Activated CD8-positive, alpha-beta T cell treated with anti-CD3 and anti-CD28 coated beads for 36 hours (primary cell): ENCODE results near the gene CHAC2. TPM values are rescaled to one million over a fixed set of nuclear protein-coding genes. Genes with fewer than 3 reads are reported as not detected.

Experiments
- ATAC-seq: fragments of 200-7000 bp; cut with Tn5 transposase; one replicate; pipeline ENCODE4 v1.10.0; 2021; ENCODE audit warnings: mild to moderate bottlenecking, moderate library complexity
- CTCF ChIA-PET: fragments of 350-600 bp; sonication (Branson Sonifier 250); formaldehyde crosslinking; loops from one replicate; lab custom pipeline; 2021; ENCODE audit warnings: antibody characterized with exemption; lab: Charles Lee
- POLR2A ChIA-PET: fragments of 350-600 bp; sonication (Branson Sonifier 250); formaldehyde crosslinking; loops from one replicate; lab custom pipeline; 2021; ENCODE audit warnings: antibody characterized with exemption; lab: Charles Lee
- DNase-seq: peaks from one replicate; pipeline ENCODE4 v3.0.0-alpha.2; 2020
- H3K27ac Mint-ChIP-seq: one replicate; pipeline ENCODE4 v1.8.0; 2021; ENCODE audit warnings: mild to moderate bottlenecking, mixed read lengths
- H3K27me3 Mint-ChIP-seq: one replicate; pipeline ENCODE4 v1.8.0; 2021; ENCODE audit warnings: mixed read lengths
- H3K36me3 Mint-ChIP-seq: one replicate; pipeline ENCODE4 v1.8.0; 2021; ENCODE audit warnings: low read depth, mixed read lengths
- H3K4me1 Mint-ChIP-seq: one replicate; pipeline ENCODE4 v1.8.0; 2021; ENCODE audit warnings: low read depth, mixed read lengths
- H3K4me3 Mint-ChIP-seq: one replicate; pipeline ENCODE4 v1.8.0; 2021; ENCODE audit warnings: mild to moderate bottlenecking, moderate library complexity, mixed read lengths
- H3K9me3 Mint-ChIP-seq: one replicate; pipeline ENCODE4 v1.8.0; 2021; ENCODE audit warnings: mixed read lengths
- intact Hi-C: fragments of 100-400 bp; cut with micrococcal nuclease; formaldehyde crosslinking; loops from one replicate; pipeline ENCODE4 v1.10.0; 2022
- total RNA-seq, 2 experiments: library from RNA; stranded (reverse); gene quantifications; one replicate each; pipeline ENCODE4 v1.2.3, GENCODE V29; 2021
- TF ChIP-seq, protein P1 (sequence below): fragments of 200-600 bp; IDR thresholded peaks from one replicate; pipeline ENCODE4 v1.8.0; 2022; ENCODE audit warnings: antibody characterized with exemption, mild to moderate bottlenecking

Gene CHAC2
- total RNA-seq, 2 experiments from 2014 or later, result 19.8 to 20.4 TPM

DNA sequence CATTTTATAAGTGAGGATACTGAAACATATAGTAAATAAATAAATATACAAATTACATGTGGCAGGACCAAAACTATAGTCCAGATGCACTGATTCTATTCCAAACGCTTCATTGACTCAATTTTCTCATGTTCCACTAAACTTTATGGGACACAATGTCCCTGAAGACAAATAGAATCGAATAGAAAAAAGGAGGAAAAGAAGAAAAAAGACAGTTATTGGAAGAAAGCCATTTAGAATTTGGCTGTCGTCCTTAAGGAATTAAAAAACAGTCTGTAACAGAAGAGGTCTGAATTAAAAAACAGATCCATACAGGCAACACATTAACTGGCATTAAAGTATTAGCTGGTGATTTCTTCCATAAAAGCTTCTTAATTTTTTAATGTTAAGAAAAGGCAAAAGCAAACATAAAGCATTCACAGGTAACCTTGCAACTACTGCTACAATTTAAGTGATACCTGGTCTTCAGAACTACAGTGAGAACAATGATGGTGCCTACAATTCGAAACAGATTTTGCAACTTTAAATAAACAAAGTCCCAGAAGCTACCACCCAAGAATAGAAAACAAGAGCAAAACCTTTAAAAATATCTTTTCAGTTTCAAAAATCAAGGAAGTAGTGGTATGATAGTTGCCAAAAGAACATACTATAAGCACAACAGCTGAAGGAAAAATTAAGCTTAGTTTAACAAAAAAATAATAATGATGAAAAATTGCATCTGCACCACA lies 17.4 kb upstream of the CHAC2 start:
- peaks cover 15% of the 10 kb centered on the region for H3K36me3 Mint-ChIP-seq
- no peak overlapping the region for H3K4me3 Mint-ChIP-seq
- no peak for ATAC-seq
- H3K9me3 Mint-ChIP-seq, result no peaks in the 10 kb centered on the region
- H3K27ac Mint-ChIP-seq, result peak overlapping the region; percentile 32
- ChIA-PET POLR2A (interaction anchor here (0.7 to 1.2 kb wide), 3 partner anchors 17 to 37 kb away, joined by 3 to 6 read pairs (median 3); partner anchors contain the start of gene CHAC2), CTCF (interaction anchor here (1.1 kb wide), 1 partner anchor 17 kb away, joined by 4 read pairs; the partner anchor contains the start of gene CHAC2)
- H3K4me1 Mint-ChIP-seq, result peaks cover 25% of the 10 kb centered on the region
- H3K27me3 Mint-ChIP-seq, result no peaks in the 10 kb centered on the region
- TF ChIP-seq, protein P1, sequence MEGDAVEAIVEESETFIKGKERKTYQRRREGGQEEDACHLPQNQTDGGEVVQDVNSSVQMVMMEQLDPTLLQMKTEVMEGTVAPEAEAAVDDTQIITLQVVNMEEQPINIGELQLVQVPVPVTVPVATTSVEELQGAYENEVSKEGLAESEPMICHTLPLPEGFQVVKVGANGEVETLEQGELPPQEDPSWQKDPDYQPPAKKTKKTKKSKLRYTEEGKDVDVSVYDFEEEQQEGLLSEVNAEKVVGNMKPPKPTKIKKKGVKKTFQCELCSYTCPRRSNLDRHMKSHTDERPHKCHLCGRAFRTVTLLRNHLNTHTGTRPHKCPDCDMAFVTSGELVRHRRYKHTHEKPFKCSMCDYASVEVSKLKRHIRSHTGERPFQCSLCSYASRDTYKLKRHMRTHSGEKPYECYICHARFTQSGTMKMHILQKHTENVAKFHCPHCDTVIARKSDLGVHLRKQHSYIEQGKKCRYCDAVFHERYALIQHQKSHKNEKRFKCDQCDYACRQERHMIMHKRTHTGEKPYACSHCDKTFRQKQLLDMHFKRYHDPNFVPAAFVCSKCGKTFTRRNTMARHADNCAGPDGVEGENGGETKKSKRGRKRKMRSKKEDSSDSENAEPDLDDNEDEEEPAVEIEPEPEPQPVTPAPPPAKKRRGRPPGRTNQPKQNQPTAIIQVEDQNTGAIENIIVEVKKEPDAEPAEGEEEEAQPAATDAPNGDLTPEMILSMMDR, result no peak
- DNase-seq, result no peak
- intact Hi-C loops, result no loop called here

DNA sequence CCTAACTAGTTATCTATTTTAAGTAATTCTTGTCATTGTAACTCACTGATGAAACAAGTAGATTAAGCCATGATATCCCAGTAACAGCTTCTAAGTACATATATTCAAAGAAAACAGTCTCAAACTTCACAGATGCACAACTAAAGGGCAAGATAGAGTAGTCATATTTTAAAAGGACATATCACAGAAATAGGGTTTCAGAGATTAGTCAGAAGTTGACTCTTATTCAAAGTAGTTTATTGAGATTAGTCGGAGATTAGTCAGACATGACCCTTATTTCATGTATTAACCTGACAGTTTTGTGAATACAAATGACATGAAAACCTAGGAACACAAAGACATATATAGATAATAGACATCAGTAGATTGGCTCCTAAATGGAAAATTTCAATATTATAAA lies 15.9 kb upstream of the CHAC2 start:
- H3K4me1 Mint-ChIP-seq, result peaks cover 25% of the 10 kb centered on the region
- CTCF ChIA-PET, result no interaction called here
- POLR2A ChIA-PET, result interaction anchor here (0.7 kb wide), 1 partner anchor 9 kb away, joined by 4 read pairs; no protein-coding TSS in a partner anchor
- ATAC-seq (peak; percentile 95), DNase-seq (no peak)
- intact Hi-C loops, result no loop called here
- TF ChIP-seq, protein P1, result no peak
- H3K27ac Mint-ChIP-seq, result peak overlapping the region; percentile 83
- H3K36me3 Mint-ChIP-seq, result peaks cover 19% of the 10 kb centered on the region
- no peaks in the 10 kb centered on the region for H3K9me3 Mint-ChIP-seq
- H3K4me3 Mint-ChIP-seq, result peak overlapping the region; percentile 15
- H3K27me3 Mint-ChIP-seq, result no peaks in the 10 kb centered on the region

DNA sequence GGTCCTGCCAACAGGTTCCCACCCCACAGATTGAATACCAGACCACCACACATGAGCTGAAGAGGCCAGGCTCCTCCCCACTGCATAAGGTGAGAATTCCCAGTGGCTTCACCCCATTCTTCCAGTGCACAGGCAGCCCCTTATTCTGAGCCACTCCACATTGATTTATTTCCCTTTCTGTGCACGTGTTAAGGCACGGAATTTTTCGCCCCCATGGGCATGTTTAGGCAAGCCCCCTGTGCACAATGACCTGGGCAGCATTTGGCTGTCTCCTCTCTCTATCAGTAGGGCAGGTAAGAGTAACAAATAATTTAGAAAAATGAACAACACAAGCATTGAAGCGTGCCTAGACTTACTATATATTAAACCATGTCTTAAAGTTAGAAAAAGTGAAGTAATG lies 15.2 kb upstream of the CHAC2 start:
- Mint-ChIP-seq H3K9me3 (no peaks in the 10 kb centered on the region), H3K27ac (peak overlapping the region; percentile 83), H3K36me3 (peaks cover 22% of the 10 kb centered on the region), H3K4me3 (no peak overlapping the region), H3K27me3 (no peaks in the 10 kb centered on the region), H3K4me1 (peaks cover 25% of the 10 kb centered on the region)
- ChIA-PET CTCF (no interaction called here), POLR2A (interaction anchor here (0.7 kb wide), 1 partner anchor 16 kb away, joined by 3 read pairs; the partner anchor contains the start of gene CHAC2)
- intact Hi-C loops, result no loop called here
- ATAC-seq (no peak), DNase-seq (no peak)
- TF ChIP-seq, protein P1, result no peak

DNA sequence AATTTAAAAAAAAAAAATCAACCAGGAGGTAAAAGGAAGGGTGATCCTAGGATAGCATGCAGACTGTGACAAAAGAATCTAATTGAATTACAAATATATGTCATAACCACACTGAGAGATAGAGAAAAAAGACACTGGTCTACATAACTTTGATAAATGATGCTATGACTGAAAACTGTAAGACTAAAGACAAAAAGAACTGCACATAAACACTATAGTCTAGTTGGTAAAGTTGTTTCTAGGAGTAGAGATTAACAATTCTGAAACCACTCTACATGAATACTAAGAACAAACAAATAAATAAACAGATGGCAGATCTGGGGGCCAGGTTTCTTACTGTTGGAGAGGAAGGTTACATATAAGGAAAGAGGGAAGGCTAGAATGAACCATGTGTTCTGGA lies 14.6 kb upstream of the CHAC2 start:
- Mint-ChIP-seq H3K9me3 (no peaks in the 10 kb centered on the region), H3K27me3 (no peaks in the 10 kb centered on the region), H3K4me1 (peaks cover 25% of the 10 kb centered on the region), H3K4me3 (no peak overlapping the region), H3K36me3 (peaks cover 23% of the 10 kb centered on the region), H3K27ac (peak overlapping the region; percentile 39)
- ChIA-PET CTCF (no interaction called here), POLR2A (no interaction called here)
- ATAC-seq (no peak), DNase-seq (no peak)
- TF ChIP-seq, protein P1, result no peak
- intact Hi-C loops, result no loop called here

DNA sequence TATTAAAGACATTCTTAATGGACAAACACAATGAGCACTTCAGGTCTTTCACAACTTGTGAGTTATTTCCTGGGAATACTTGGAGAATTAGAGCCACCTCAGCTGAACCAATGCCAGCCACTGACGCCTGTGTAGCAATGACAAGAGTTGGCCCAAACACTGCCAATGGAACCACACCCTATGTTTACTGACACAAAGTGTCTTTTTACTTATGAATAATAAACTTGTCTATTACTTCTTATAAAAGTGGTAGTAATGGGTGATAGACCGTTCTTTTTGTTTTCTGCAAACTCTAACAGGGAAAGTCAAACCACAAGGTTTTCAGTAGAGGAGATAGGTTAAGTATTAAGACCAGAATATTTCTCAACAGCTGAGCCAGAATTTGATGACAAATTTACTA lies 12.5 kb upstream of the CHAC2 start:
- peaks cover 25% of the 10 kb centered on the region for H3K4me1 Mint-ChIP-seq
- no peak overlapping the region for H3K4me3 Mint-ChIP-seq
- H3K9me3 Mint-ChIP-seq, result no peaks in the 10 kb centered on the region
- no peaks in the 10 kb centered on the region for H3K27me3 Mint-ChIP-seq
- TF ChIP-seq, protein P1, result no peak
- intact Hi-C loops, result no loop called here
- DNase-seq, result no peak
- H3K27ac Mint-ChIP-seq, result no peak overlapping the region
- no peak for ATAC-seq
- ChIA-PET CTCF (interaction anchor here (1.1 kb wide), 1 partner anchor 10 kb away, joined by 3 read pairs; no protein-coding TSS in a partner anchor), POLR2A (interaction anchor here (1.2 to 3.2 kb wide), 2 partner anchors 12 to 21 kb away, joined by 3 to 15 read pairs; partner anchors contain the start of gene CHAC2)
- H3K36me3 Mint-ChIP-seq, result peaks cover 13% of the 10 kb centered on the region
